ENCODE measurements around the gene SLC18A2. TPM values are rescaled to one million over a fixed set of nuclear protein-coding genes. Genes with fewer than 3 reads are reported as not detected.

The SLC18A2 gene
- total and polyA plus RNA-seq, 10 of the 15 experiments (the other 5 are each of a cell fraction or from before 2014, with no cell fraction given), result 0.06 to 1.1 (median 0.25) TPM; not detected in 5

- TF ChIP-seq SMAD5 (IDR thresholded peaks at IDR 0.05; ENCODE audit: low read depth) (no peak), ZNF592 (IDR thresholded peaks at IDR 0.05) (no peak), PML (IDR thresholded peaks at IDR 0.05; ENCODE audit: low read length) (no peak)
Measured at GRCh38 chr10:117262903-117263293, 22.0 kb downstream of the SLC18A2 start (continued).

- no peaks in the 10 kb centered on the region for H3K79me2 ChIP-seq (ENCODE audit: control insufficient read depth, insufficient read depth, low read length)
- DNase-seq (ENCODE audit: low read depth, low spot score) (no peak), ATAC-seq (no peak), FAIRE-seq (no peak)
- no peaks in the 10 kb centered on the region for H3K9me3 ChIP-seq (replicated peaks; ENCODE audit: control insufficient read depth, insufficient read depth, low read length)
- no peaks in the 10 kb centered on the region for H3K36me3 ChIP-seq (ENCODE audit: control insufficient read depth in 2 of 2, insufficient read depth in 2 of 2, low read length in 1 of 2)
- no peak overlapping the region for H3K27ac ChIP-seq (ENCODE audit: control insufficient read depth, insufficient read depth)
- H3K4me3 ChIP-seq, result no peak overlapping the region
- H3K4me1 ChIP-seq (ENCODE audit: control insufficient read depth, insufficient read depth, low read length), result no peaks in the 10 kb centered on the region
- BruUV-seq (replicated peaks), result no TSS peak
- peaks cover 0 to 3% of the 10 kb centered on the region in 2 experiments; a peak in 1 of 4 replicates for H3K27me3 ChIP-seq (replicated peaks in 1 of 2; ENCODE audit: control insufficient read depth in 2 of 2, insufficient read depth in 2 of 2, low read length in 1 of 2)
- H3K9ac ChIP-seq (ENCODE audit: control insufficient read depth, insufficient read depth, low read length), result no peak overlapping the region
- no peak overlapping the region for H2AFZ ChIP-seq (ENCODE audit: control insufficient read depth, low read depth, low read length)
- no peak for TF ChIP-seq GATAD2B (conservative IDR thresholded peaks at IDR 0.05; ENCODE audit: low read depth)
- no peak for TF ChIP-seq ZSCAN29 (IDR thresholded peaks at IDR 0.05)
- no peak for TF ChIP-seq BCL11A (IDR thresholded peaks at IDR 0.05; ENCODE audit: low read depth, low read length)
- no peak for TF ChIP-seq BHLHE40 (IDR thresholded peaks at IDR 0.05; ENCODE audit: borderline replicate concordance in 1 of 2, low read depth in 2 of 2, low read length in 1 of 2)
- no peak for TF ChIP-seq RELA (IDR thresholded peaks at IDR 0.05; ENCODE audit: borderline replicate concordance, partially characterized antibody)
- TF ChIP-seq CHD4 (IDR thresholded peaks at IDR 0.05), result no peak
- TF ChIP-seq ETV6 (conservative IDR thresholded peaks at IDR 0.05 in 1 of 2, IDR thresholded peaks at IDR 0.05 in 1 of 2; ENCODE audit: borderline replicate concordance in 1 of 2, low read depth in 1 of 2), result no peak
- TF ChIP-seq CBX3 (IDR thresholded peaks at IDR 0.05; ENCODE audit: borderline replicate concordance, low read depth), result no peak
- POLR2A ChIA-PET, result no interaction called here
- CTCF ChIA-PET, result no interaction called here
- in situ Hi-C loops (cut with MboI) (no loop called here), intact Hi-C loops (cut with micrococcal nuclease; ENCODE audit: unreplicated experiment) (no loop called here)
- SMC1A ChIA-PET (ENCODE audit: uncharacterized antibody, unreplicated experiment), result no interaction called here
- 33% methylated on average over 7 of the region's 7 CpGs for WGBS (ENCODE audit: insufficient coverage, insufficient replicate concordance, low lambda C conversion rate, missing lambda C conversion rate)
- H4K20me1 ChIP-seq (ENCODE audit: control insufficient read depth, insufficient read depth), result no peaks in the 10 kb centered on the region
- H3K4me2 ChIP-seq (ENCODE audit: control insufficient read depth, insufficient read depth), result no peak overlapping the region
- RAD21 ChIA-PET (ENCODE audit: unreplicated experiment), result no interaction called here
Measured at GRCh38 chr10:117264782-117265181, 23.9 kb downstream of the SLC18A2 start.

Measured in GM12878 (cell line).